ENCODE measurements around the gene RDH13. TPM values are rescaled to one million over a fixed set of nuclear protein-coding genes. Genes with fewer than 3 reads are reported as not detected.

RDH13 gene
- total RNA-seq, 1 experiment from 2014 or later: 31.1 TPM

DNA sequence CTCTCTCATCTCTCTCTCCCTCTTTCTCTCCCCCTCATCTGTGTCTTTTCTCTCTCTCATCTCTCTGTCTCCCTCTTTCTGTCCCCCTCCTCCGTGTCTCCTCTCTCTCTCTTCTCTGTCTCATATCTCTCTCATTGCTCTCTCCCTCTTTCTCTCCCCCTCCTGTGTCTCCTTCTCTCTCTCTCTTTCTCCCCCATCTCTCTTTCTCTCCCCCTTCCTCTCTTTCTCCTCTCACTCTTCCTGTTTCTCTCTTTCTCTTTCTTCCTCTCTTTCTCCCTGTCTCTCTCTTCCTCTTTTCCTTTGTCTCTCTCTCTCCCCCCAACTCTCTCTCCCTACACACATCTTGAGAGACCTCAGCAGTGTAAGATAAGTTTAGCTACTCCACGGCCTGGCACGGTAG is 4.9 kb upstream of the RDH13 start:
- Histone ChIP-seq H3K36me3 (ENCODE audit: control insufficient read depth in 1 of 2, insufficient read depth in 2 of 2, low read length in 2 of 2) (no peaks in the 10 kb centered on the region), H3K4me3 (replicated peaks in 1 of 2; ENCODE audit: low read depth in 1 of 2, low read length in 2 of 2) (no peak overlapping the region), H4K20me1 (ENCODE audit: insufficient read depth) (no peaks in the 10 kb centered on the region), H3K4me1 (ENCODE audit: control insufficient read depth in 1 of 2, insufficient read depth in 2 of 2, low read length in 2 of 2) (peaks cover 31 to 38% of the 10 kb centered on the region in 2 experiments), H3K27me3 (ENCODE audit: insufficient read depth, low read length) (no peaks in the 10 kb centered on the region), H3K9me3 (ENCODE audit: control insufficient read depth in 1 of 2, insufficient read depth in 1 of 2, low read depth in 1 of 2, low read length in 2 of 2) (no peaks in the 10 kb centered on the region), H3K79me2 (ENCODE audit: insufficient read depth, low read length) (peaks cover under 1% of the 10 kb centered on the region; the same call in 1 of the 2 replicates), H2AFZ (ENCODE audit: low read depth, low read length, poor library complexity, severe bottlenecking) (no peak overlapping the region), H3K4me2 (ENCODE audit: low read length) (no peak overlapping the region), H3K9ac (ENCODE audit: low read length) (no peak overlapping the region), H3K27ac (ENCODE audit: low read depth, low read length) (no peak overlapping the region), H3K9me2 (ENCODE audit: insufficient read depth) (no peaks in the 10 kb centered on the region)
- intact Hi-C loops (cut with micrococcal nuclease): no loop called here
- BruUV-seq (replicated peaks): no TSS peak
- TF ChIP-seq RAD21 (IDR thresholded peaks at IDR 0.05; ENCODE audit: low read depth): no peak
- TF ChIP-seq SP1 (IDR thresholded peaks at IDR 0.05; ENCODE audit: low read depth): no peak
- no peak for TF ChIP-seq SIN3A (IDR thresholded peaks at IDR 0.05; ENCODE audit: low read depth)
- TF ChIP-seq ZFX (IDR thresholded peaks at IDR 0.05): no peak
- no peak for TF ChIP-seq TCF7L2 (IDR thresholded peaks at IDR 0.05; ENCODE audit: borderline replicate concordance, extremely low read depth, insufficient read depth, insufficient read length)
- no peak for TF ChIP-seq POLR2A (IDR thresholded peaks at IDR 0.05; ENCODE audit: borderline replicate concordance, extremely low read depth, insufficient read depth, insufficient read length)
- no peak for TF ChIP-seq EZH2 (IDR thresholded peaks at IDR 0.05)
- no peak for TF ChIP-seq CEBPB (IDR thresholded peaks at IDR 0.05; ENCODE audit: low read depth)
- TF ChIP-seq, protein P1, sequence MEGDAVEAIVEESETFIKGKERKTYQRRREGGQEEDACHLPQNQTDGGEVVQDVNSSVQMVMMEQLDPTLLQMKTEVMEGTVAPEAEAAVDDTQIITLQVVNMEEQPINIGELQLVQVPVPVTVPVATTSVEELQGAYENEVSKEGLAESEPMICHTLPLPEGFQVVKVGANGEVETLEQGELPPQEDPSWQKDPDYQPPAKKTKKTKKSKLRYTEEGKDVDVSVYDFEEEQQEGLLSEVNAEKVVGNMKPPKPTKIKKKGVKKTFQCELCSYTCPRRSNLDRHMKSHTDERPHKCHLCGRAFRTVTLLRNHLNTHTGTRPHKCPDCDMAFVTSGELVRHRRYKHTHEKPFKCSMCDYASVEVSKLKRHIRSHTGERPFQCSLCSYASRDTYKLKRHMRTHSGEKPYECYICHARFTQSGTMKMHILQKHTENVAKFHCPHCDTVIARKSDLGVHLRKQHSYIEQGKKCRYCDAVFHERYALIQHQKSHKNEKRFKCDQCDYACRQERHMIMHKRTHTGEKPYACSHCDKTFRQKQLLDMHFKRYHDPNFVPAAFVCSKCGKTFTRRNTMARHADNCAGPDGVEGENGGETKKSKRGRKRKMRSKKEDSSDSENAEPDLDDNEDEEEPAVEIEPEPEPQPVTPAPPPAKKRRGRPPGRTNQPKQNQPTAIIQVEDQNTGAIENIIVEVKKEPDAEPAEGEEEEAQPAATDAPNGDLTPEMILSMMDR (IDR thresholded peaks at IDR 0.05 in 2 of 3, conservative IDR thresholded peaks at IDR 0.05 in 1 of 3; ENCODE audit: borderline replicate concordance in 1 of 3, insufficient read depth in 1 of 3, low read depth in 2 of 3, low read length in 2 of 3): no peak
- TF ChIP-seq, protein P2, sequence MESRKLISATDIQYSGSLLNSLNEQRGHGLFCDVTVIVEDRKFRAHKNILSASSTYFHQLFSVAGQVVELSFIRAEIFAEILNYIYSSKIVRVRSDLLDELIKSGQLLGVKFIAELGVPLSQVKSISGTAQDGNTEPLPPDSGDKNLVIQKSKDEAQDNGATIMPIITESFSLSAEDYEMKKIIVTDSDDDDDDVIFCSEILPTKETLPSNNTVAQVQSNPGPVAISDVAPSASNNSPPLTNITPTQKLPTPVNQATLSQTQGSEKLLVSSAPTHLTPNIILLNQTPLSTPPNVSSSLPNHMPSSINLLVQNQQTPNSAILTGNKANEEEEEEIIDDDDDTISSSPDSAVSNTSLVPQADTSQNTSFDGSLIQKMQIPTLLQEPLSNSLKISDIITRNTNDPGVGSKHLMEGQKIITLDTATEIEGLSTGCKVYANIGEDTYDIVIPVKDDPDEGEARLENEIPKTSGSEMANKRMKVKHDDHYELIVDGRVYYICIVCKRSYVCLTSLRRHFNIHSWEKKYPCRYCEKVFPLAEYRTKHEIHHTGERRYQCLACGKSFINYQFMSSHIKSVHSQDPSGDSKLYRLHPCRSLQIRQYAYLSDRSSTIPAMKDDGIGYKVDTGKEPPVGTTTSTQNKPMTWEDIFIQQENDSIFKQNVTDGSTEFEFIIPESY (IDR thresholded peaks at IDR 0.05; ENCODE audit: extremely low read depth, insufficient replicate concordance, low read length): no peak
- no peak for TF ChIP-seq SRF (IDR thresholded peaks at IDR 0.05; ENCODE audit: low read depth)
- no peak for TF ChIP-seq ELF1 (IDR thresholded peaks at IDR 0.05; ENCODE audit: borderline replicate concordance, low read depth)
- TF ChIP-seq EGR1 (IDR thresholded peaks at IDR 0.05; ENCODE audit: low read depth): no peak
- CTCF ChIA-PET: no interaction called here
- DNase-seq (ENCODE audit: low read depth, low spot score): no peak
- ATAC-seq: no peak
- RAD21 ChIA-PET (ENCODE audit: low non-redundant PET in 1 of 2, low total read pairs in 2 of 2, uncharacterized antibody in 2 of 2, unreplicated experiment in 2 of 2): no interaction called here
- POLR2A ChIA-PET: no interaction called here

Data from HCT116 (cell line).